ENCODE data around the gene XNDC1N. TPM values are rescaled to one million over a fixed set of nuclear protein-coding genes. Genes with fewer than 3 reads are reported as not detected.
A peak's percentile ranks its signal among the peaks of the same experiment; 100 is the strongest.

Gene XNDC1N
- total RNA-seq, 4 donors from 2014 or later = 0.85 to 12.2 (median 4.9) TPM

GRCh38 chr11:71971680-71972079 lies 43.3 kb upstream of the XNDC1N start:
- WGBS, 2 donors = 84 to 95% methylated on average over 2 of the region's 2 CpGs
- DNase-seq = no peak

GRCh38 chr11:71964641-71965040 lies 36.2 kb upstream of the XNDC1N start:
- no peak for TF ChIP-seq POLR2A (IDR thresholded peaks at IDR 0.05)
- TF ChIP-seq CTCF (IDR thresholded peaks at IDR 0.05) = no peak
- H3K27me3 ChIP-seq = no peaks in the 10 kb centered on the region
- no peak overlapping the region for H3K27ac ChIP-seq
- H3K4me1 ChIP-seq = peaks cover 0 to 7% (median 0%) of the 10 kb centered on the region in 3 donors
- H3K36me3 ChIP-seq = peaks cover 3 to 91% (median 4%) of the 10 kb centered on the region in 3 donors
- no peak overlapping the region for H3K4me3 ChIP-seq
- DNase-seq = no peak
- no peaks in the 10 kb centered on the region for H3K9me3 ChIP-seq
- WGBS, 2 donors = 90 to 92% methylated on average over 4 of the region's 4 CpGs
- intact Hi-C loops (cut with DNase I) = no loop called here

More at GRCh38 chr11:71971680-71972079, 43.3 kb upstream of the XNDC1N start:
- Histone ChIP-seq H3K27ac (no peak overlapping the region), H3K4me1 (no peaks in the 10 kb centered on the region), H3K4me3 (no peak overlapping the region), H3K9me3 (no peaks in the 10 kb centered on the region), H3K36me3 (peaks cover 0 to 74% (median 7%) of the 10 kb centered on the region in 3 donors), H3K27me3 (no peaks in the 10 kb centered on the region)
- intact Hi-C loops (cut with DNase I) = loop anchor here (10.0 kb wide), 1 partner anchor 443 kb away; no protein-coding TSS in a partner anchor
- no peak for TF ChIP-seq CTCF (IDR thresholded peaks at IDR 0.05)
- TF ChIP-seq POLR2A (IDR thresholded peaks at IDR 0.05) = no peak

- intact Hi-C loops (cut with DNase I) = no loop called here
- peaks cover 3 to 84% (median 4%) of the 10 kb centered on the region in 3 donors for H3K36me3 ChIP-seq
- 90 to 91% methylated on average over 8 of the region's 8 CpGs for WGBS, 2 donors
These were observed 35.1 kb upstream of the XNDC1N start for GRCh38 chr11:71963468-71963867.

GRCh38 chr11:71962428-71963038 lies 34.1 kb upstream of the XNDC1N start:
- Histone ChIP-seq H3K4me1 (peaks cover 0 to 7% (median 0%) of the 10 kb centered on the region in 3 donors), H3K9me3 (no peaks in the 10 kb centered on the region), H3K27me3 (no peaks in the 10 kb centered on the region), H3K4me3 (no peak overlapping the region), H3K36me3 (peaks cover 3 to 74% (median 4%) of the 10 kb centered on the region in 3 donors), H3K27ac (peak overlapping the region in 1 of 4 donors; percentile 36)
- TF ChIP-seq POLR2A (IDR thresholded peaks at IDR 0.05) (no peak), CTCF (IDR thresholded peaks at IDR 0.05) (no peak)
- 25 to 50% methylated on average over 2 of the region's 2 CpGs for WGBS, 2 donors
- intact Hi-C loops (cut with DNase I) = no loop called here
- DNase-seq = no peak

More at GRCh38 chr11:71963468-71963867, 35.1 kb upstream of the XNDC1N start:
- no peaks in the 10 kb centered on the region for H3K9me3 ChIP-seq
- H3K27me3 ChIP-seq = no peaks in the 10 kb centered on the region
- H3K4me3 ChIP-seq = no peak overlapping the region
- TF ChIP-seq CTCF (IDR thresholded peaks at IDR 0.05) = no peak
- no peak for TF ChIP-seq POLR2A (IDR thresholded peaks at IDR 0.05)
- no peak for DNase-seq
- H3K27ac ChIP-seq = no peak overlapping the region
- H3K4me1 ChIP-seq = peaks cover 0 to 7% (median 0%) of the 10 kb centered on the region in 3 donors

- no peak for DNase-seq
- 53 to 73% methylated on average over 3 of the region's 3 CpGs for WGBS, 2 donors
- Histone ChIP-seq H3K27ac (no peak overlapping the region), H3K4me3 (no peak overlapping the region), H3K9me3 (no peaks in the 10 kb centered on the region), H3K4me1 (no peaks in the 10 kb centered on the region), H3K27me3 (no peaks in the 10 kb centered on the region), H3K36me3 (peaks cover 0 to 16% (median 4%) of the 10 kb centered on the region in 3 donors)
- intact Hi-C loops (cut with DNase I) = no loop called here
- TF ChIP-seq POLR2A (IDR thresholded peaks at IDR 0.05) (no peak), CTCF (IDR thresholded peaks at IDR 0.05) (no peak)
These were observed 27.6 kb upstream of the XNDC1N start for GRCh38 chr11:71955898-71956456.

All from esophagus squamous epithelium (tissue), 5 donors.